Measurements from ENCODE around the gene ZNF780A. TPM values are rescaled to one million over a fixed set of nuclear protein-coding genes. Genes with fewer than 3 reads are reported as not detected.
"Not testable (repeated sequence)": the region's sequence is repeated elsewhere in the genome, so short reads cannot be mapped to it uniquely, and the experiment has no call there.

ZNF780A gene
- polyA plus RNA-seq (ENCODE audit: insufficient read length in 12 of 12), result 10 to 100 TPM in 4 of 12 donors, 1 to 10 TPM in 7, not detected in 1; 6.8 to 12.6 (median 9.0) TPM
- long read RNA-seq, donor 1, result 0 reads
- long read RNA-seq, donor 2, result 0 reads
- long read RNA-seq, donor 3, result 0 reads
- long read RNA-seq, donor 4, result 0 reads
- long read RNA-seq, donor 5, partial matches to known transcripts, result 0 of 2 reads
- long read RNA-seq, donor 5, other reads (novel, unspliced or antisense), result 0 of 2 reads
- long read RNA-seq, donor 6, partial matches to known transcripts, result 0 of 1 reads
- long read RNA-seq, donor 6, other reads (novel, unspliced or antisense), result 0 of 1 reads
- long read RNA-seq, donor 7, partial matches to known transcripts, result 0 of 1 reads
- long read RNA-seq, donor 7, other reads (novel, unspliced or antisense), result 0 of 1 reads
- long read RNA-seq, donor 8, full-length matches to known transcripts, result 5 of 5 reads
- long read RNA-seq, donor 8, partial matches to known transcripts, result 0 of 5 reads
- long read RNA-seq, donor 8, other reads (novel, unspliced or antisense), result 0 of 5 reads
- long read RNA-seq, donor 9, partial matches to known transcripts, result 0 of 1 reads
- long read RNA-seq, donor 9, other reads (novel, unspliced or antisense), result 0 of 1 reads
- long read RNA-seq, donor 10, partial matches to known transcripts, result 0 of 3 reads
- long read RNA-seq, donor 10, other reads (novel, unspliced or antisense), result 0 of 3 reads
- long read RNA-seq, donor 11, partial matches to known transcripts, result 0 of 1 reads
- long read RNA-seq, donor 11, other reads (novel, unspliced or antisense), result 0 of 1 reads

- DNase-seq, result peak; percentile 80
These were observed at the start of gene ZNF780A for GRCh38 chr19:40090241-40091204. Gene ZNF780A, minus strand, starts transcription at chr19:40090943. Its CDS starts 6,190 bp downstream, at chr19:40084753.

- DNase-seq, result peak; percentile 31
These were observed 49.0 kb upstream of the ZNF780A start for GRCh38 chr19:40139533-40140287.

- DNase-seq, result no peak
These were observed 46.1 kb upstream of the ZNF780A start for GRCh38 chr19:40136818-40137217.

GRCh38 chr19:40134866-40135265, 44.1 kb upstream of the ZNF780A start:
- DNase-seq, result no peak

GRCh38 chr19:40133491-40133890, 42.7 kb upstream of the ZNF780A start:
- DNase-seq, result no peak

- no peak for DNase-seq
These were observed 39.3 kb upstream of the ZNF780A start for GRCh38 chr19:40130013-40130412.

GRCh38 chr19:40129425-40129824, 38.7 kb upstream of the ZNF780A start:
- DNase-seq, result no peak

GRCh38 chr19:40128991-40129390, 38.2 kb upstream of the ZNF780A start:
- no peak for DNase-seq

GRCh38 chr19:40119380-40119779, 28.6 kb upstream of the ZNF780A start:
- no peak for DNase-seq

- not testable (repeated sequence) for DNase-seq
These were observed 27.9 kb upstream of the ZNF780A start for GRCh38 chr19:40118638-40119037.

GRCh38 chr19:40116075-40116474, 25.3 kb upstream of the ZNF780A start:
- DNase-seq, result no peak

- not testable (repeated sequence) for DNase-seq
These were observed 23.4 kb upstream of the ZNF780A start for GRCh38 chr19:40114119-40114518.

- DNase-seq, result not testable (repeated sequence)
These were observed 21.5 kb upstream of the ZNF780A start for GRCh38 chr19:40112271-40112670.

GRCh38 chr19:40110570-40110969, 19.8 kb upstream of the ZNF780A start:
- DNase-seq, result no peak

GRCh38 chr19:40104754-40105153, 14.0 kb upstream of the ZNF780A start:
- no peak for DNase-seq

GRCh38 chr19:40103600-40103999, 12.9 kb upstream of the ZNF780A start:
- DNase-seq, result no peak

GRCh38 chr19:40101813-40102212, 11.1 kb upstream of the ZNF780A start:
- DNase-seq, result no peak

GRCh38 chr19:40093416-40093815, 2.7 kb upstream of the ZNF780A start:
- no peak for DNase-seq

- no peak for DNase-seq
These were observed 724 bp upstream of the ZNF780A start for GRCh38 chr19:40091205-40092129.

- peak; percentile 7 for DNase-seq
These were observed 1.3 kb downstream of the ZNF780A start for GRCh38 chr19:40089462-40089861.
